Vagina (tissue), 2 donors: ENCODE results near the gene TCOF1. TPM values are rescaled to one million over a fixed set of nuclear protein-coding genes. Genes with fewer than 3 reads are reported as not detected.

Experiments
- DNase-seq, 2 donors: peaks; one replicate each; pipeline ENCODE4 v3.0.0-alpha.2; 2017; ENCODE audit errors: extremely low spot score in 2 of 2
- H3K27ac ChIP-seq: fragments of 200-600 bp; sonication (generic); one replicate; pipeline ENCODE4 v1.5.1; 2019
- H3K27me3 ChIP-seq: fragments of 200-600 bp; sonication (generic); one replicate; pipeline ENCODE4 v1.5.1; 2019
- H3K36me3 ChIP-seq, 2 donors: fragments of 200-600 bp; sonication (generic); one replicate each; pipeline ENCODE4 v1.5.1; 2017 to 2019
- H3K4me1 ChIP-seq: fragments of 200-600 bp; sonication (generic); one replicate; pipeline ENCODE4 v1.5.1; 2019
- H3K4me3 ChIP-seq, 2 donors: fragments of 200-600 bp; sonication (generic); 1 replicate in 1 of 2; 2 replicates in 1 of 2; pipeline ENCODE4 v1.5.1; 2016 to 2019
- H3K9me3 ChIP-seq: fragments of 200-600 bp; sonication (generic); one replicate; pipeline ENCODE4 v1.5.1; 2019
- POLR2A ChIP-seq, 2 donors: fragments of 450-650 bp; IDR thresholded peaks; one replicate each; pipeline ENCODE4 v1.6.1; 2017; ENCODE audit warnings: antibody characterized with exemption in 2 of 2, mild to moderate bottlenecking in 2 of 2, moderate library complexity in 2 of 2
- POLR2AphosphoS5 ChIP-seq, 2 donors: sonication (generic); formaldehyde crosslinking; IDR thresholded peaks; one replicate each; pipeline ENCODE4 v1.9.0; 2017; ENCODE audit warnings: antibody characterized with exemption in 2 of 2, mild to moderate bottlenecking in 2 of 2, low read depth in 1 of 2; ENCODE audit not compliant: insufficient read depth in 1 of 2
- intact Hi-C: fragments of 100-400 bp; cut with DNase I; formaldehyde crosslinking; loops from one replicate; pipeline ENCODE4 v1.15.1; 2023
- total RNA-seq: library from RNA; depleted of rRNA; stranded (reverse); fragments of >200 nt; gene quantifications from one replicate; pipeline ENCODE4 v1.2.3, GENCODE V29; 2016
- TF ChIP-seq, protein P1 (sequence below), 3 experiments: fragments of 450-650 bp in 2 of 3; fragments of 200-600 bp in 1 of 3; sonication (generic) in 1 of 3; IDR thresholded peaks; one replicate each; pipeline ENCODE4 v1.5.1; 2017 to 2019; ENCODE audit warnings: antibody characterized with exemption in 3 of 3, mild to moderate bottlenecking in 2 of 3, moderate library complexity in 2 of 3

The TCOF1 gene
- total RNA-seq, 1 donor from 2014 or later, result 39.3 TPM

DNA sequence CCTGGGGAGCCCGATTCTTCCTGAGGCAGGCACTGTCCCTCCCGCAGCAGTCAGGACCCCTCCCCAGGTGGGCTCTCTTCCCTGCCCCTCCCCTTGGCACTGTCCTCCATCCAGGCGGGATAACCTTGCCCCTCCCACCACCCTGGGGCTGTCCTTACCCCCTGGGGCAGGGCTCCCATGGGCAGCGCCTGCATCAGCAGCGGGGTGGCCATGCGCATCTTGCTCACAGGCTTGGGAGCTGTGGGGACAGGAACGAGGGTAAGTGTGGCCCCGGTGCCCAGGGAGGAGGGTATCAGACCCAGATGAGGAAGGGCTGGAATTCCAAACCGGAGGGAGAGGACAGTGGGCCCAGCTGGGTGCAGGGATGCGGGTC, 49.2 kb downstream of the TCOF1 start:
- no peak for DNase-seq
- Histone ChIP-seq H3K4me1 (peaks cover 6% of the 10 kb centered on the region), H3K27ac (no peak overlapping the region), H3K4me3 (no peak overlapping the region), H3K9me3 (no peaks in the 10 kb centered on the region), H3K36me3 (no peaks in the 10 kb centered on the region), H3K27me3 (no peaks in the 10 kb centered on the region)
- TF ChIP-seq POLR2AphosphoS5 (IDR thresholded peaks at IDR 0.05; ENCODE audit: insufficient read depth in 1 of 2, low read depth in 1 of 2), result no peak
- TF ChIP-seq, protein P1, sequence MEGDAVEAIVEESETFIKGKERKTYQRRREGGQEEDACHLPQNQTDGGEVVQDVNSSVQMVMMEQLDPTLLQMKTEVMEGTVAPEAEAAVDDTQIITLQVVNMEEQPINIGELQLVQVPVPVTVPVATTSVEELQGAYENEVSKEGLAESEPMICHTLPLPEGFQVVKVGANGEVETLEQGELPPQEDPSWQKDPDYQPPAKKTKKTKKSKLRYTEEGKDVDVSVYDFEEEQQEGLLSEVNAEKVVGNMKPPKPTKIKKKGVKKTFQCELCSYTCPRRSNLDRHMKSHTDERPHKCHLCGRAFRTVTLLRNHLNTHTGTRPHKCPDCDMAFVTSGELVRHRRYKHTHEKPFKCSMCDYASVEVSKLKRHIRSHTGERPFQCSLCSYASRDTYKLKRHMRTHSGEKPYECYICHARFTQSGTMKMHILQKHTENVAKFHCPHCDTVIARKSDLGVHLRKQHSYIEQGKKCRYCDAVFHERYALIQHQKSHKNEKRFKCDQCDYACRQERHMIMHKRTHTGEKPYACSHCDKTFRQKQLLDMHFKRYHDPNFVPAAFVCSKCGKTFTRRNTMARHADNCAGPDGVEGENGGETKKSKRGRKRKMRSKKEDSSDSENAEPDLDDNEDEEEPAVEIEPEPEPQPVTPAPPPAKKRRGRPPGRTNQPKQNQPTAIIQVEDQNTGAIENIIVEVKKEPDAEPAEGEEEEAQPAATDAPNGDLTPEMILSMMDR (IDR thresholded peaks at IDR 0.05), result no peak
- TF ChIP-seq POLR2A (IDR thresholded peaks at IDR 0.05), result no peak
- intact Hi-C loops, result no loop called here

DNA sequence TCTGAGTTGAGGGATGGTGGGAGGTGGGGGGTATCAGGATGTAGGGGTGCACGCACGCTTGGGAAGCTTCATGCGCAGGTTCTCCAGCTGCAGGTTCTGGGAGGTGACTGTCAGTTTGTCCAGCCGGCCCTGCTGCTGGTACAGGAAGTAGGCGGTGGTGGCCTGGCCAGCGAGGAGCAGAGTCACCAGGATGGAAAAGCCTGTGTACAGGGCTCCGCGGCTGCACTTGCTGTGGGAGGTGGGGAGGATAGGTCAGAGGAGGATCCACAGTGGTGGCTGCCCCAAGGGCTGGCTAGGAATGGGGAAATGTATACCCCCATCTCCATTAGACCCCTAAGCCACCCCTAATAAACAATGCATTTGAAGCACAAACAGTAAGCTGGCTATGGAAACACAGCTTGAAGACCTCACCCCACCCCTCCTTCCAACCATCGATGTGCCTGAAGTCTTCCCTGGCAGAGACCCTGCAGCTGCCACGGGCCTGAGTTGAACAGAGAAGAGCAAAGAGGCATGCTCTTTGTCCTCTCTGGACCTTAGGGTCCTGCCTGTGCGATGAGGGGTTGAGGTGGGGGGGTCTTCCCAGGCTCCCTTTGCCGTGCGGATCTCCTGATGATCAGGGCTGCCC, 49.7 kb downstream of the TCOF1 start:
- Histone ChIP-seq H3K4me3 (no peak overlapping the region), H3K4me1 (peaks cover 6% of the 10 kb centered on the region), H3K36me3 (no peaks in the 10 kb centered on the region), H3K9me3 (no peaks in the 10 kb centered on the region), H3K27ac (no peak overlapping the region), H3K27me3 (no peaks in the 10 kb centered on the region)
- intact Hi-C loops, result no loop called here
- DNase-seq, result no peak
- TF ChIP-seq, protein P1 (IDR thresholded peaks at IDR 0.05), result no peak
- TF ChIP-seq POLR2A (IDR thresholded peaks at IDR 0.05) (no peak), POLR2AphosphoS5 (IDR thresholded peaks at IDR 0.05; ENCODE audit: insufficient read depth in 1 of 2, low read depth in 1 of 2) (no peak)

DNA sequence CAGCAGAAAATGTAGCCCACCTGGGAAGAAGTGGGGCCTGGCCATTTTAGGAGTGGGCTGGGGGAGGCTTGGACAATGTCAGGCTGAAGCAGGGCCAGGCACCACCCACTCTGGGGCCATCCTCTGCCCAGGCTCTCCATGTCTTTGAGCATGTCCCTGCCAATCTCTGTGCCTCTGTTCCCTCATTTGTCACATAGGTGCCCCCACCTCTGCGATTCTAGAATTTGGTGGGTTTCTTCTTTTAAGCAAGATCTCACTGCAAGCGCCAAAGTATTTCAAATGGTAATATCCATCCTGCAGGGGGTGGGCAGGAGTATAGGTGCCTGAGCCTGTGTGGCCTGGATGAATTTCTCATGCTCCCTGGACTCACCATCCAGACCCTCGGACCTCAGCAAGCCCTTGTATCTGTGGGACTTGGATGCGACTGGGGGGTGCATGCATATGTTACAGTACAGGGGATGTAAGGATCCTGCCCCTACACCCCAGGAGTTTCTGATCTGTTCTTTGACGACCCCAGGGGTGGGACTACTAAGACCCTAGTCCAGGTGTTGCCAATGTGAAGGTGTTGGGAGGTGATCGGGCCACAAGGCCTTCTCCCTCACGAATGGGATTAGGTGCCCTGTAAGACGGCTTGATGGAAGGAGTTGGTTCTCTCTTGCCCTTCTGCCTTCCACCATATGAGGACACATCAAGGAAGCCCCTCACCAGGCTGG, 50.9 kb downstream of the TCOF1 start:
- intact Hi-C loops, result no loop called here
- no peaks in the 10 kb centered on the region for H3K9me3 ChIP-seq
- peak overlapping the region; percentile 36 for H3K27ac ChIP-seq
- peak overlapping the region in 1 of 2 donors; percentile 2 for H3K4me3 ChIP-seq
- peaks cover 12% of the 10 kb centered on the region for H3K4me1 ChIP-seq
- DNase-seq, result no peak
- H3K36me3 ChIP-seq, result no peaks in the 10 kb centered on the region
- no peaks in the 10 kb centered on the region for H3K27me3 ChIP-seq
- TF ChIP-seq POLR2A (IDR thresholded peaks at IDR 0.05) (no peak), POLR2AphosphoS5 (IDR thresholded peaks at IDR 0.05; ENCODE audit: insufficient read depth in 1 of 2, low read depth in 1 of 2) (no peak)
- TF ChIP-seq, protein P1 (IDR thresholded peaks at IDR 0.05), result no peak

DNA sequence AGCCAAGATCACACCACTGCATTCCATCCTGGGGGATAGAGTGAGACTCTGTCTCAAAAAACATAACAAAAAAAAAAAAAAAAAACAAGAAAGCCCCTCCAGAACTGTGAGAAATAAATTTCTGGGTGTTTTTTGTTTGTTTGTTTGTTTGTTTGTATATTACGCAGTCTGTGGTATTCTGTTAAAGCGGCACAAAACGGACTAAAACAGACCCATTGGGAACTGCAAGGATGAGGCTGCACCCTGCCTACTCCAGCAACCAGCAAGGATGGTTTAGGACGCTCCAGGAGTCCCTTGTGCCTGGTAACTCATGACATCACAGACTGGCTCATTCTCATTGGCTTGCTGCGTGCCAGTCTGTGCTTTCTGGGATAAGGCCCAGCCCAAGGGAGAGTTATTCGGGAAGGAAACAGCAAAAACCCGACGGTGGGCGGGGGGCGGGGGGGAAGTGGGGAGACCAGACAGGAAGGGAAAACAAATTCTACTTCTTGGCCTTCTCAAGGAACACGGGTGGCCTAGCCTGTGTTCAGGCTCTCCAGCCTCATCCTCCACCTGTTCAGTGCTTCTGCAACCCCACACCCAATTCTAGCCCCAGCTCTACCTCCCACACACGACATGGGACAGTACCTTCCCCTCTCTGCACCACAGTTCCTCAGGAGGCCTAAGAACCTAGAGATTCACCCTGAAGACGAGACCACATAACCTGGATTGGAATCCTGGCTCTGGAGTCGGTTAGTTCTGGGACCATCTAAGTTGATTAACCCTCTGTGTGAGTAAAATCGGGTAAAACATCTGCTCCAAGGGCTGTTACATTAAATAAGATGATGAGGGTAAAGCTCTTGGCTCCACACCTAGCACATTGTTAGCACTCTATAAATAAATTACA, 52.4 kb downstream of the TCOF1 start:
- TF ChIP-seq POLR2AphosphoS5 (IDR thresholded peaks at IDR 0.05; ENCODE audit: insufficient read depth in 1 of 2, low read depth in 1 of 2), result no peak
- TF ChIP-seq POLR2A (IDR thresholded peaks at IDR 0.05), result peak in 1 of 2 donors; percentile 14
- intact Hi-C loops, result loop anchor here (10.0 kb wide), 1 partner anchor 455 kb away; no protein-coding TSS in a partner anchor
- DNase-seq, result peak in 1 of 2 donors; percentile 94
- Histone ChIP-seq H3K27me3 (no peaks in the 10 kb centered on the region), H3K4me3 (peak overlapping the region; percentile 21 to 35), H3K27ac (peak overlapping the region; percentile 78), H3K9me3 (no peaks in the 10 kb centered on the region), H3K4me1 (peaks cover 15% of the 10 kb centered on the region), H3K36me3 (no peaks in the 10 kb centered on the region)

DNA sequence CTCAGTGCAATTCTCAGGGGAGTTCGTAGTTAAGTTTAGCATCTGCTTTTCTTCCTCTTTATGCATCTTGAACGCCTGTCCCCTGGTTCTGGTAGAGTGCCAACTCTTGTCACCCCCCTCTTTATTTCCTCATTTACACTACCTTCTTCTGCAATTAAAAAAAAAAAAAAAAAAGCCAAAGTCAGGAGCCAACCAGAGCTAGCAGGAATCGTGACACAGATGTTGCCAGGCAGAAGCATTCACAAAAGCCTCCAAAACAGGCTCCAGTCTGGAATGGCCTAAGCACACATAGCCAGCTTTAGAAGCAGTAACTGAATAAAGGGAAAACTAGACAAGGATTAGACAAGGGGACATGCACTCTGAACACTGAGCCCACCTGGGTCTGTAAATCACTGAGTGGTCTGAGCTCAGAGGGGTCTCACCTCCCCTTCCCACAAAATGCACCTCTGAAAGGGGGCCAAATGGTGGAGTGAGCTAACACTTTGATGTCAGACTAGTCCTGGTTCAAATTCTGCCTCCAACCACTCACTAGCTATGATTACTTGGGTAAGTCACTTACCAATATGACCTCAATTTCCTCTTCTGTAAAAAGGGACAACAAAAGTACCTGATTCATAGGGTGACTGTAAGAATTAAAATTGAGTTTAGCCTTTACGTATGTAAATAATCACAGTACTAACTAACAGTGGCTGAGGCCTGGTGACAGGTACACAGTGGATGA, 53.2 kb downstream of the TCOF1 start:
- Histone ChIP-seq H3K36me3 (no peaks in the 10 kb centered on the region), H3K4me3 (peak overlapping the region; percentile 48 to 51), H3K9me3 (no peaks in the 10 kb centered on the region), H3K27me3 (no peaks in the 10 kb centered on the region), H3K4me1 (peaks cover 15% of the 10 kb centered on the region), H3K27ac (peak overlapping the region; percentile 78)
- no peak for DNase-seq
- TF ChIP-seq POLR2A (IDR thresholded peaks at IDR 0.05), result no peak
- TF ChIP-seq, protein P1 (IDR thresholded peaks at IDR 0.05), result no peak
- no peak for TF ChIP-seq POLR2AphosphoS5 (IDR thresholded peaks at IDR 0.05; ENCODE audit: insufficient read depth in 1 of 2, low read depth in 1 of 2)
- intact Hi-C loops, result loop anchor here (10.0 kb wide), 1 partner anchor 456 kb away; no protein-coding TSS in a partner anchor
